GM12875 (cell line): ENCODE measurements around the gene BCL3.

Experiments
- H3K4me3 ChIP-seq: one replicate; pipeline ENCODE4 v1.5.1; 2011; ENCODE audit warnings: low read depth, low read length, control low read depth
- CTCF ChIP-seq: IDR thresholded peaks from 2 replicates; pipeline ENCODE4 v1.5.1; 2011; ENCODE audit warnings: low read depth, mild to moderate bottlenecking, control low read depth, inconsistent platforms, low read length, moderate library complexity, borderline replicate concordance; ENCODE audit not compliant: insufficient read depth

The BCL3 gene

GRCh38 chr19:44785271-44785670 lies 36.8 kb downstream of the BCL3 start:
- no peak for TF ChIP-seq CTCF

GRCh38 chr19:44785993-44786392 lies 37.5 kb downstream of the BCL3 start:
- no peak for TF ChIP-seq CTCF
- no peak overlapping the region for H3K4me3 ChIP-seq

More at GRCh38 chr19:44785271-44785670, 36.8 kb downstream of the BCL3 start:
- H3K4me3 ChIP-seq = no peak overlapping the region

- no peak overlapping the region for H3K4me3 ChIP-seq
- no peak for TF ChIP-seq CTCF
Measured at GRCh38 chr19:44788971-44789370, 40.5 kb downstream of the BCL3 start.

GRCh38 chr19:44789943-44790483 lies 41.5 kb downstream of the BCL3 start:
- no peak overlapping the region for H3K4me3 ChIP-seq
- TF ChIP-seq CTCF = no peak

GRCh38 chr19:44792281-44792680 lies 43.8 kb downstream of the BCL3 start:
- H3K4me3 ChIP-seq = no peak overlapping the region
- no peak for TF ChIP-seq CTCF

GRCh38 chr19:44794610-44795009 lies 46.1 kb downstream of the BCL3 start:
- H3K4me3 ChIP-seq = no peak overlapping the region
- TF ChIP-seq CTCF = no peak

- TF ChIP-seq CTCF = no peak
- H3K4me3 ChIP-seq = no peak overlapping the region
Measured at GRCh38 chr19:44795398-44795987, 47.0 kb downstream of the BCL3 start.
